K562 (cell line): ENCODE data around the gene RNF175. TPM values are rescaled to one million over a fixed set of nuclear protein-coding genes. Genes with fewer than 3 reads are reported as not detected.

Experiments
- REST ChIP-seq, 2 experiments: fragments of 450-650 bp; formaldehyde crosslinking in 1 of 2; IDR thresholded peaks; 2 replicates each; pipeline versions ENCODE4 v1.4.0 to v1.6.1; 2014 to 2020; ENCODE audit warnings: mild to moderate bottlenecking in 2 of 2, borderline replicate concordance in 1 of 2, low read depth in 1 of 2
- polyA plus RNA-seq, 8 experiments: library from polyadenylated mRNA; depleted of rRNA in 4 of 8; stranded (reverse) in 5 of 8; unstranded in 3 of 8; fragments of >200 nt; fragmentation: Nextera tagmentation in 2 of 8; fragmentation: Illumina TruSeq in 1 of 8; extraction: Ambion mirVana in 2 of 8; extraction: Trizol in 1 of 8; gene quantifications; 2 replicates each; pipeline versions ENCODE4 v1.2.1 to v1.2.3, GENCODE V29; 2011 to 2014; ENCODE audit warnings: inconsistent platforms in 1 of 8, missing spikeins in 1 of 8
- total RNA-seq, 7 experiments: library from RNA; depleted of rRNA in 6 of 7; stranded (reverse); fragments of >200 nt in 6 of 7; fragmentation: Illumina TruSeq in 2 of 7; extraction: Trizol in 2 of 7; gene quantifications; 2 replicates each; pipeline versions ENCODE4 v1.2.1 to v1.2.3, GENCODE V29; 2011 to 2021; ENCODE audit warnings: low replicate concordance in 1 of 7

RNF175 gene
- total and polyA plus RNA-seq, 9 of the 15 experiments (the other 6 are each of a cell fraction or from before 2014, with no cell fraction given), result not detected

- no peak for TF ChIP-seq REST (IDR thresholded peaks at IDR 0.05; ENCODE audit: borderline replicate concordance)
- no peak for TF ChIP-seq REST (CRISPR knock-in tag; IDR thresholded peaks at IDR 0.05; ENCODE audit: low read depth)
Measured at GRCh38 chr4:153713866-153714646, 45.8 kb downstream of the RNF175 start (continued).
